Fibroblast of the conjunctiva (primary cell): ENCODE results near the gene PRLR.
A peak's percentile ranks its signal among the peaks of the same experiment; 100 is the strongest.
"Not testable (repeated sequence)": the region's sequence is repeated elsewhere in the genome, so short reads cannot be mapped to it uniquely, and the experiment has no call there.

ENCODE experiments used
- DNase-seq: peaks from one replicate; pipeline ENCODE4 v3.0.0-alpha.2; 2010; ENCODE audit warnings: low read depth

Gene PRLR

GRCh38 chr5:35073160-35073559, 157.1 kb downstream of the PRLR start:
- DNase-seq = no peak

GRCh38 chr5:35069188-35069587, 161.1 kb downstream of the PRLR start:
- no peak for DNase-seq

GRCh38 chr5:35067985-35068384, 162.3 kb downstream of the PRLR start:
- no peak for DNase-seq

GRCh38 chr5:35066260-35066795, 164.0 kb downstream of the PRLR start:
- DNase-seq = no peak

GRCh38 chr5:35063414-35063813, 166.9 kb downstream of the PRLR start:
- no peak for DNase-seq

GRCh38 chr5:35061211-35061770, 169.0 kb downstream of the PRLR start:
- no peak for DNase-seq

- DNase-seq = no peak
Measured at GRCh38 chr5:35060236-35060635, 170.1 kb downstream of the PRLR start.

- no peak for DNase-seq
Measured at GRCh38 chr5:35059251-35059650, 171.0 kb downstream of the PRLR start.

- DNase-seq = no peak
Measured at GRCh38 chr5:35058374-35058788, 171.9 kb downstream of the PRLR start.

- no peak for DNase-seq
Measured at GRCh38 chr5:35056686-35057085, 173.6 kb downstream of the PRLR start.

- DNase-seq = no peak
Measured at GRCh38 chr5:35052838-35053237, 177.4 kb downstream of the PRLR start.

GRCh38 chr5:35050541-35051126, 179.7 kb downstream of the PRLR start:
- no peak for DNase-seq

GRCh38 chr5:35048910-35049309, 181.4 kb downstream of the PRLR start:
- DNase-seq = no peak

GRCh38 chr5:35047785-35048404, 182.4 kb downstream of the PRLR start, which contains the start of gene AGXT2:
Gene AGXT2, minus strand, starts transcription at chr5:35047949. Its CDS starts 57 bp downstream, at chr5:35047892.
- DNase-seq = no peak

- DNase-seq = peak; percentile 82
Measured at GRCh38 chr5:35046774-35047173, 183.5 kb downstream of the PRLR start.

GRCh38 chr5:35045280-35045679, 185.0 kb downstream of the PRLR start:
- no peak for DNase-seq

- DNase-seq = no peak
Measured at GRCh38 chr5:35044649-35045048, 185.6 kb downstream of the PRLR start.

- no peak for DNase-seq
Measured at GRCh38 chr5:35042781-35043180, 187.5 kb downstream of the PRLR start.

- DNase-seq = no peak
Measured at GRCh38 chr5:35041261-35041660, 189.0 kb downstream of the PRLR start.

- no peak for DNase-seq
Measured at GRCh38 chr5:35038891-35039290, 191.4 kb downstream of the PRLR start.

GRCh38 chr5:35036536-35036935, 193.8 kb downstream of the PRLR start:
- no peak for DNase-seq

- not testable (repeated sequence) for DNase-seq
Measured at GRCh38 chr5:35035929-35036328, 194.4 kb downstream of the PRLR start.

- no peak for DNase-seq
Measured at GRCh38 chr5:35035271-35035670, 195.0 kb downstream of the PRLR start.
